GM23248 (cell line): ENCODE data around the gene CBX8.

Experiments used
- EZH2 ChIP-seq: fragments of 200-600 bp; sonication (generic); IDR thresholded peaks from 2 replicates; pipeline ENCODE4 v1.6.1; 2018; ENCODE audit warnings: antibody characterized with exemption, mild to moderate bottlenecking; ENCODE audit not compliant: insufficient read depth, poor library complexity, severe bottlenecking
- EZH2phosphoT487 ChIP-seq: fragments of 200-600 bp; sonication (generic); IDR thresholded peaks from 2 replicates; pipeline ENCODE4 v1.6.1; 2018; ENCODE audit warnings: antibody characterized with exemption, moderate library complexity, mild to moderate bottlenecking, low read depth; ENCODE audit not compliant: insufficient read depth

GRCh38 chr17:79754370-79754769 is 42.5 kb downstream of the CBX8 start:
- TF ChIP-seq EZH2phosphoT487, result no peak
- no peak for TF ChIP-seq EZH2
